ENCODE measurements around the gene CHRNA1. TPM values are rescaled to one million over a fixed set of nuclear protein-coding genes. Genes with fewer than 3 reads are reported as not detected.
A peak's percentile ranks its signal among the peaks of the same experiment; 100 is the strongest.

CHRNA1 gene
- total and polyA plus RNA-seq, 8 donors: 0.14 to 0.61 (median 0.28) TPM; not detected in 2

DNA sequence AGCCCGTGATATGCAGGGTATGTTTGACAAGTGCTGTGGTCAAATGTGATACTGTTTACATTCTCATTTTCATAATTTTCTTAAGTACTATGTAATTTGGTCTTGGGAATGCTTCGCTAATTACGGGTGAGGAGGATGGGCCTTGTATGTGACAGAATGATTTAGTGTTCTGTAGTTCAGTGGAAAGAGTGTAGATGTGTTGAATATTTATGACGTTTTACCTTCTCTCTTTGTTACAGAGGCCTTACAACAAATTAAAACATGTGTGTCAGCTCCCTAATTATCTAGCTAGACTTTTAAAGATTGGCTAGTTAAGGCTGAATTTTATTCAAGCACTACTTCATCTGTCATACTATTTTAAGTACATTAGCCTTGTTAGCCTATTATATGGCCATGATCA, 10.6 kb upstream of the CHRNA1 start:
- Histone ChIP-seq H3K9me3 (no peaks in the 10 kb centered on the region), H3K4me3 (no peak overlapping the region), H3K4me1 (peaks cover 17 to 21% of the 10 kb centered on the region in 2 donors), H3K27ac (no peak overlapping the region), H3K27me3 (no peaks in the 10 kb centered on the region), H3K36me3 (no peaks in the 10 kb centered on the region)
- ATAC-seq (no peak), DNase-seq (no peak)
- TF ChIP-seq, protein P1, sequence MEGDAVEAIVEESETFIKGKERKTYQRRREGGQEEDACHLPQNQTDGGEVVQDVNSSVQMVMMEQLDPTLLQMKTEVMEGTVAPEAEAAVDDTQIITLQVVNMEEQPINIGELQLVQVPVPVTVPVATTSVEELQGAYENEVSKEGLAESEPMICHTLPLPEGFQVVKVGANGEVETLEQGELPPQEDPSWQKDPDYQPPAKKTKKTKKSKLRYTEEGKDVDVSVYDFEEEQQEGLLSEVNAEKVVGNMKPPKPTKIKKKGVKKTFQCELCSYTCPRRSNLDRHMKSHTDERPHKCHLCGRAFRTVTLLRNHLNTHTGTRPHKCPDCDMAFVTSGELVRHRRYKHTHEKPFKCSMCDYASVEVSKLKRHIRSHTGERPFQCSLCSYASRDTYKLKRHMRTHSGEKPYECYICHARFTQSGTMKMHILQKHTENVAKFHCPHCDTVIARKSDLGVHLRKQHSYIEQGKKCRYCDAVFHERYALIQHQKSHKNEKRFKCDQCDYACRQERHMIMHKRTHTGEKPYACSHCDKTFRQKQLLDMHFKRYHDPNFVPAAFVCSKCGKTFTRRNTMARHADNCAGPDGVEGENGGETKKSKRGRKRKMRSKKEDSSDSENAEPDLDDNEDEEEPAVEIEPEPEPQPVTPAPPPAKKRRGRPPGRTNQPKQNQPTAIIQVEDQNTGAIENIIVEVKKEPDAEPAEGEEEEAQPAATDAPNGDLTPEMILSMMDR (IDR thresholded peaks at IDR 0.05): no peak
- intact Hi-C loops (cut with DNase I): loop anchor here in 1 of 2 donors (5.0 kb wide), 1 partner anchor 212 kb away; no protein-coding TSS in a partner anchor

DNA sequence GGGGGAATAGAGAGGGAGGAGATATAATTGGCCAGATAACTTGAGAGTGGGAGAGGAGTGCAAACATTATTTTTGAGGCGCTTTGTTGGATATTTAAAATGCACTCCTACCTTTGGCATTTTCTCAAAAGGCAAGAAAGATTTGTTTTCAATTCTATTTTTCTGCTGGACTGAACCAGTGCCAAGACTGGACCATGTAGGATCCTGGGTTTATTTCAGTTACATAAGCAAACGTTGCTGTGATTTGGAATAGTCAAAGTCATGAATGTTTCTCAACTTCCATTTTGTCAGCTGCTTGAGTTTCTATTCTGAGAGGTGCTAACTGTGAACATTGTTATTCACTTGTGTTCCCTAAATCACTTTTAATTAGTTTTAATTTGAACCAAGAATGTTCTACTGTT, 8.9 kb upstream of the CHRNA1 start:
- ATAC-seq (no peak), DNase-seq (no peak)
- Histone ChIP-seq H3K27ac (no peak overlapping the region), H3K4me1 (peaks cover 6 to 10% of the 10 kb centered on the region in 2 donors), H3K36me3 (no peaks in the 10 kb centered on the region), H3K4me3 (no peak overlapping the region), H3K9me3 (no peaks in the 10 kb centered on the region), H3K27me3 (no peaks in the 10 kb centered on the region)
- intact Hi-C loops (cut with DNase I): loop anchor here in 1 of 2 donors (5.0 kb wide), 1 partner anchor 214 kb away; no protein-coding TSS in a partner anchor
- TF ChIP-seq, protein P1 (IDR thresholded peaks at IDR 0.05): no peak

DNA sequence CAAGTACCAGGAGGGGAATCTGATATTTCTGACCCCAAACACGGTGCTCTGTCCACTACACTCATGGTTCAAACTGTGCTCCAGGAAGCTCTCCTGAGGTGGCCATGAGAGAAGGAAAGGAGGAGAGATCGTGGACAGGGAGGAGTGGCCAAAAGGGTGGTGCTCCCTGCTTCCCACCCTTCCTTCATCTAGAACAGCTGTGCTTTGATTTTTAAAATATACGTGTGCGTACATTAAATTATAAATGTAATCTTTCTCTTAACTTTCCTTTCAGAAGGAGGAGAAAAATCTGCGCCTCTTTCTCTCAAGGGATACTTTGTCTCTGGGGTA, 8.2 kb upstream of the CHRNA1 start:
- no peak overlapping the region for H3K4me3 ChIP-seq
- no peaks in the 10 kb centered on the region for H3K27me3 ChIP-seq
- no peaks in the 10 kb centered on the region for H3K9me3 ChIP-seq
- TF ChIP-seq, protein P1 (IDR thresholded peaks at IDR 0.05): no peak
- DNase-seq: no peak
- peaks cover 6 to 9% of the 10 kb centered on the region in 2 donors for H3K4me1 ChIP-seq
- ATAC-seq: no peak
- H3K36me3 ChIP-seq: no peaks in the 10 kb centered on the region
- H3K27ac ChIP-seq: peak overlapping the region; percentile 38 to 46
- intact Hi-C loops (cut with DNase I): loop anchor here in 1 of 2 donors (5.0 kb wide), 1 partner anchor 215 kb away; no protein-coding TSS in a partner anchor

DNA sequence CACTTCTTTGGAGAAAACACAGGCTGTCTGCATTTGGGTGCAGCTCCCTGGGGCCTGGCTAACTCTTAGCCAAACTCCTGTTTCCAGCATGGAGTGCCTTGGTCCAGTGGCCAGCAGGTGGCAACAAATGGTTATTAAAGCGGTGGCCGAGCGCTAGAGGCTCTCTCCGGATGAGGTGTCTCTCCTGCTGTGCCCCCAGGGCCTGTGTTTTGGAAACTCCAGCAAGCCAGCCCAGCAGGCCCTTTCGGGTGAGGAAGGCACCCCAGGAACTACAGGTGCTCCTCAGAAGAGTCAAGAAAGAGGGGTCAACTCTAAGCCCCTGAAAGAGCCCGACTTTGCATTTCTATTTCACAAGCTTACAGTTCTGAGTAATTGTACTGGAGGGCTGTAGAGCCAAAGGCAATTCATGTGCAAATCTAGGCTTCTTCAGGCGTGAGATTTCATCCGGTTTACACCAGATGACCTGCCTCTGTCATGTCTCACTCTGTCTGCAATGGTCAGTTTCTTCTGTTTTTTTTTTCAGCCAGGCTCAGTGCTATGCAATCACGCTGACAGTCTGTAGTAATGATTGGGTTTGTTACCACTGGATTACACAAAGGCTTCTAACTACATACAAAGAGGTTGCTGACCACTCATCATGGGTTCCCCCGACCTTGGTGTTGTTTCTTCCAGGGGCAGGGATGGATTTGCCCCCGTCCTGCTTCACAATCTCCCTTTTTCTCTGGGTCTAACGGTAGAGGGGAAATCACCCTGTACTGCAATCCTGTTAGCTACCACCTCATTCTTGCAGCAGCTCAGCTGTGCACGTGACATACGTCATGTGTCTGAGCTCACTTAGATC, 7.6 kb upstream of the CHRNA1 start:
- ATAC-seq: peak; percentile 97
- DNase-seq: peak in 3 of 4 donors; percentile 74 to 84 (median 76)
- H3K27ac ChIP-seq: peak overlapping the region; percentile 38 to 46
- H3K27me3 ChIP-seq: no peaks in the 10 kb centered on the region
- no peaks in the 10 kb centered on the region for H3K9me3 ChIP-seq
- no peaks in the 10 kb centered on the region for H3K36me3 ChIP-seq
- peaks cover 6 to 9% of the 10 kb centered on the region in 2 donors for H3K4me1 ChIP-seq
- TF ChIP-seq, protein P1 (IDR thresholded peaks at IDR 0.05): peak; percentile 68 to 69
- H3K4me3 ChIP-seq: no peak overlapping the region
- intact Hi-C loops (cut with DNase I): loop anchor here in 1 of 2 donors (5.0 kb wide), 1 partner anchor 215 kb away; no protein-coding TSS in a partner anchor

DNA sequence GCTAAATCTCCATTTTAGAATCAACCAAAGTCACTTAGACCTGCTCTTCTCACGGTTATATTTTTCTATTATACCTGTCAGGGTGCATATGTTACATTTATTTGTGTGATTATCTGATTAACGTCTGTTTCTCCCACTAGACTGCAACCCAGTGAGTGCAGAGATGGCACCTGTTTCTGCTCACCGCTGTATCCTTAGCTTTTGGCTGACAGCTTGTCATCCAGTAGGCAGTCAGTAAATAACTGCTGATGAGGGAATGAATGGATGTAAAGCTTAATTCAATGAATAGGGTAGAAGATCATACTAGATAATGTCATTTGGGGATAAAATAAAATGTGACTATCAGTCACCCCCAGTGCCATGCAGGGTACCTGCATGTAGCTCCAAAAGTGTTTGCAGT, 6.9 kb upstream of the CHRNA1 start:
- Histone ChIP-seq H3K9me3 (no peaks in the 10 kb centered on the region), H3K4me1 (peaks cover 6 to 9% of the 10 kb centered on the region in 2 donors), H3K4me3 (no peak overlapping the region), H3K27ac (no peak overlapping the region), H3K36me3 (no peaks in the 10 kb centered on the region), H3K27me3 (no peaks in the 10 kb centered on the region)
- TF ChIP-seq, protein P1 (IDR thresholded peaks at IDR 0.05): no peak
- ATAC-seq (no peak), DNase-seq (no peak)
- intact Hi-C loops (cut with DNase I): loop anchor here in 1 of 2 donors (5.0 kb wide), 1 partner anchor 216 kb away; no protein-coding TSS in a partner anchor

Data from left lung (tissue), 10 donors.